Astrocyte (in vitro differentiated cells and primary cell): ENCODE results near the gene CACNA1C. TPM values are rescaled to one million over a fixed set of nuclear protein-coding genes. Genes with fewer than 3 reads are reported as not detected.

Experiments used
- DNase-seq: peaks from one replicate; pipeline ENCODE4 v3.0.0-alpha.2; 2010; ENCODE audit warnings: low read depth
- FAIRE-seq: peaks from 2 replicates; lab custom pipeline; 2011; peaks lifted over from hg19 to GRCh38; lab: Jason Lieb, UNC
- H2AFZ ChIP-seq: 2 replicates; pipeline ENCODE4 v1.6.0; 2012; ENCODE audit warnings: low read depth, low read length, inconsistent platforms
- H3K27ac ChIP-seq: 2 replicates; pipeline ENCODE4 v1.5.1; 2011; ENCODE audit warnings: low read depth, low read length, inconsistent platforms
- H3K27me3 ChIP-seq: 2 replicates; pipeline ENCODE4 v1.6.0; 2011; ENCODE audit warnings: low read length, inconsistent platforms; ENCODE audit not compliant: insufficient read depth
- H3K36me3 ChIP-seq: 2 replicates; pipeline ENCODE4 v1.5.1; 2011; ENCODE audit warnings: low read length, inconsistent platforms; ENCODE audit not compliant: insufficient read depth
- H3K4me1 ChIP-seq: 2 replicates; pipeline ENCODE4 v1.5.1; 2011; ENCODE audit warnings: low read length, inconsistent platforms; ENCODE audit not compliant: insufficient read depth
- H3K4me2 ChIP-seq: 2 replicates; pipeline ENCODE4 v1.6.0; 2012; ENCODE audit warnings: low read length, inconsistent platforms
- H3K4me3 ChIP-seq: 2 replicates; pipeline ENCODE4 v1.5.1; 2011; ENCODE audit warnings: low read depth, mild to moderate bottlenecking, low read length, inconsistent platforms; ENCODE audit not compliant: insufficient read depth
- H3K79me2 ChIP-seq: 2 replicates; pipeline ENCODE4 v1.6.0; 2012; ENCODE audit warnings: mild to moderate bottlenecking, low read length, inconsistent platforms; ENCODE audit not compliant: insufficient read depth
- H3K9ac ChIP-seq: 2 replicates; pipeline ENCODE4 v1.6.0; 2012; ENCODE audit warnings: mild to moderate bottlenecking, low read length, inconsistent platforms
- H3K9me3 ChIP-seq: 2 replicates; pipeline ENCODE4 v1.5.1; 2012; ENCODE audit warnings: low read depth, mild to moderate bottlenecking, low read length, inconsistent platforms; ENCODE audit not compliant: insufficient read depth
- H4K20me1 ChIP-seq: 2 replicates; pipeline ENCODE4 v1.6.0; 2012; ENCODE audit warnings: low read length, inconsistent platforms; ENCODE audit not compliant: insufficient read depth
- H3K27ac Mint-ChIP-seq: one replicate; pipeline ENCODE4 v1.8.0; 2021; ENCODE audit warnings: mild to moderate bottlenecking, mixed read lengths; ENCODE audit not compliant: unreplicated experiment
- H3K27me3 Mint-ChIP-seq: one replicate; pipeline ENCODE4 v1.8.0; 2021; ENCODE audit warnings: low read depth, mixed read lengths; ENCODE audit not compliant: unreplicated experiment
- H3K36me3 Mint-ChIP-seq: one replicate; pipeline ENCODE4 v1.8.0; 2021; ENCODE audit warnings: low read depth, mixed read lengths; ENCODE audit not compliant: unreplicated experiment
- H3K4me1 Mint-ChIP-seq: one replicate; pipeline ENCODE4 v1.8.0; 2021; ENCODE audit warnings: low read depth, mixed read lengths; ENCODE audit not compliant: unreplicated experiment
- H3K4me3 Mint-ChIP-seq: one replicate; pipeline ENCODE4 v1.8.0; 2021; ENCODE audit warnings: mild to moderate bottlenecking, moderate library complexity, mixed read lengths; ENCODE audit not compliant: unreplicated experiment
- H3K9me3 Mint-ChIP-seq: one replicate; pipeline ENCODE4 v1.8.0; 2021; ENCODE audit warnings: mild to moderate bottlenecking, mixed read lengths; ENCODE audit not compliant: unreplicated experiment
- CTCF ChIP-seq: IDR thresholded peaks from 2 replicates; pipeline ENCODE4 v1.5.1; 2011; ENCODE audit warnings: low read depth, mild to moderate bottlenecking, inconsistent platforms, low read length, moderate library complexity; ENCODE audit not compliant: insufficient read depth
- EZH2 ChIP-seq: IDR thresholded peaks from 2 replicates; pipeline ENCODE4 v1.6.1; 2012; ENCODE audit warnings: mild to moderate bottlenecking, low read length, inconsistent platforms; ENCODE audit not compliant: insufficient read depth
- total RNA-seq: library from RNA; stranded (reverse); gene quantifications from 2 replicates; pipeline ENCODE4 v1.2.1, GENCODE V29; 2021

CACNA1C gene
- total RNA-seq, 1 donor from 2014 or later = 2.1 TPM

- peaks cover 15% of the 10 kb centered on the region for H3K27me3 Mint-ChIP-seq
- Histone ChIP-seq H3K4me2 (peak overlapping the region; percentile 59), H3K9ac (peak overlapping the region; percentile 72), H3K27ac (peak overlapping the region; percentile 90), H3K4me3 (no peak overlapping the region), H3K9me3 (no peaks in the 10 kb centered on the region), H3K4me1 (peaks cover 57% of the 10 kb centered on the region), H4K20me1 (no peaks in the 10 kb centered on the region), H3K36me3 (no peaks in the 10 kb centered on the region), H3K27me3 (no peaks in the 10 kb centered on the region), H3K79me2 (no peaks in the 10 kb centered on the region), H2AFZ (peak overlapping the region; percentile 30)
- peaks cover 39% of the 10 kb centered on the region for H3K4me1 Mint-ChIP-seq
- DNase-seq (peak; percentile 83), FAIRE-seq (peak; percentile 60)
- H3K36me3 Mint-ChIP-seq = no peaks in the 10 kb centered on the region
- no peak for TF ChIP-seq EZH2
- TF ChIP-seq CTCF = no peak
- peaks cover 3% of the 10 kb centered on the region for H3K9me3 Mint-ChIP-seq
- H3K4me3 Mint-ChIP-seq = no peak overlapping the region
- H3K27ac Mint-ChIP-seq = peak overlapping the region; percentile 80
These were observed 215.1 kb downstream of the CACNA1C start for GRCh38 chr12:2267703-2268470.

- Histone ChIP-seq H3K9ac (peak overlapping the region; percentile 72), H3K4me1 (peaks cover 57% of the 10 kb centered on the region), H3K4me3 (peak overlapping the region; percentile 7), H3K9me3 (no peaks in the 10 kb centered on the region), H3K36me3 (no peaks in the 10 kb centered on the region), H2AFZ (peak overlapping the region; percentile 4), H3K79me2 (no peaks in the 10 kb centered on the region), H3K27ac (peak overlapping the region; percentile 90), H3K27me3 (no peaks in the 10 kb centered on the region), H4K20me1 (no peaks in the 10 kb centered on the region), H3K4me2 (peak overlapping the region; percentile 59)
- Mint-ChIP-seq H3K9me3 (peaks cover 3% of the 10 kb centered on the region), H3K27ac (peak overlapping the region; percentile 80), H3K36me3 (no peaks in the 10 kb centered on the region), H3K27me3 (peaks cover 19% of the 10 kb centered on the region), H3K4me1 (peaks cover 39% of the 10 kb centered on the region), H3K4me3 (no peak overlapping the region)
- TF ChIP-seq CTCF (no peak), EZH2 (no peak)
- FAIRE-seq (peak; percentile 93), DNase-seq (peak; percentile 95)
These were observed 215.9 kb downstream of the CACNA1C start for GRCh38 chr12:2268471-2269286.
